GM12892 (cell line): ENCODE data around the gene NOXO1.

Experiments used
- POLR2A ChIP-seq: IDR thresholded peaks from 2 replicates; pipeline ENCODE4 v1.6.1; 2011; ENCODE audit warnings: low read depth, low read length, control low read depth
- POLR2AphosphoS5 ChIP-seq: IDR thresholded peaks from 2 replicates; pipeline ENCODE4 v1.6.1; 2011; ENCODE audit warnings: low read depth, low read length, control low read depth
- TAF1 ChIP-seq: IDR thresholded peaks from 2 replicates; pipeline ENCODE4 v1.6.1; 2011; ENCODE audit warnings: low read depth, mild to moderate bottlenecking, control low read depth, low read length, borderline replicate concordance

GRCh38 chr16:2019921-2020831 is 38.9 kb upstream of the NOXO1 start:
- TF ChIP-seq POLR2A (no peak), POLR2AphosphoS5 (no peak), TAF1 (no peak)
